BE2C (cell line): ENCODE measurements around the gene LRRTM3.

ENCODE experiments used
- DNase-seq: peaks from one replicate; pipeline ENCODE4 v3.0.0-alpha.2; 2020
- H3K27me3 ChIP-seq: fragments of 250-450 bp; sonication (Bioruptor Pico); 2 replicates; pipeline ENCODE4 v1.5.1; 2020; ENCODE audit warnings: mild to moderate bottlenecking
- H3K36me3 ChIP-seq: fragments of 250-450 bp; sonication (Bioruptor Pico); 2 replicates; pipeline ENCODE4 v1.5.1; 2020; ENCODE audit warnings: mild to moderate bottlenecking
- H3K4me1 ChIP-seq: fragments of 250-450 bp; sonication (Bioruptor Pico); 2 replicates; pipeline ENCODE4 v1.5.1; 2020
- H3K4me3 ChIP-seq: 2 replicates; pipeline ENCODE4 v1.5.1; 2011; ENCODE audit warnings: low read depth, low read length
- H3K9me3 ChIP-seq: fragments of 250-450 bp; sonication (Bioruptor Pico); 2 replicates; pipeline ENCODE4 v1.5.1; 2020
- TF ChIP-seq, protein P1 (sequence below): IDR thresholded peaks from 2 replicates; pipeline ENCODE4 v1.5.1; 2012; ENCODE audit warnings: mild to moderate bottlenecking, low read depth, low read length

LRRTM3 gene

DNA sequence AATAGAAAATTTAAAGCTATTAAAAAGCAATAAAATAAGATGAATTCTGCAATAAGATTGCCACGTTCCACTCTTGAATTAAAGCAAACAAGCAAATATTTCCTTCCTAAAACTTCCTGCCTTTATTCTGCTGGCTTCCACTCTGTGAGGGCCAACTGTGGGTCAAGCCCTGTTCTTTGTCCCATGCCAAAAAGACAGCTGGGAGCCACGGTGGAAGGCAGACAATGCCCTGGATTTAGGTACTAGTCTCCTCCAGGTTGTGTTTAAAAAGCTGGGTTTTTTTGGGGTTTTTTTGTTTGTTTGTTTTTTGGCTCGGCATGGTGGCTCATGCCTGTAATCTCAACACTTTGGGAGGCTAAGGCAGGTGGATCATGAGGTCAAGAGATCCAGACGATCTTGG is 39.1 kb downstream of the LRRTM3 start:
- H3K27me3 ChIP-seq, result no peaks in the 10 kb centered on the region
- no peak for DNase-seq
- TF ChIP-seq, protein P1, sequence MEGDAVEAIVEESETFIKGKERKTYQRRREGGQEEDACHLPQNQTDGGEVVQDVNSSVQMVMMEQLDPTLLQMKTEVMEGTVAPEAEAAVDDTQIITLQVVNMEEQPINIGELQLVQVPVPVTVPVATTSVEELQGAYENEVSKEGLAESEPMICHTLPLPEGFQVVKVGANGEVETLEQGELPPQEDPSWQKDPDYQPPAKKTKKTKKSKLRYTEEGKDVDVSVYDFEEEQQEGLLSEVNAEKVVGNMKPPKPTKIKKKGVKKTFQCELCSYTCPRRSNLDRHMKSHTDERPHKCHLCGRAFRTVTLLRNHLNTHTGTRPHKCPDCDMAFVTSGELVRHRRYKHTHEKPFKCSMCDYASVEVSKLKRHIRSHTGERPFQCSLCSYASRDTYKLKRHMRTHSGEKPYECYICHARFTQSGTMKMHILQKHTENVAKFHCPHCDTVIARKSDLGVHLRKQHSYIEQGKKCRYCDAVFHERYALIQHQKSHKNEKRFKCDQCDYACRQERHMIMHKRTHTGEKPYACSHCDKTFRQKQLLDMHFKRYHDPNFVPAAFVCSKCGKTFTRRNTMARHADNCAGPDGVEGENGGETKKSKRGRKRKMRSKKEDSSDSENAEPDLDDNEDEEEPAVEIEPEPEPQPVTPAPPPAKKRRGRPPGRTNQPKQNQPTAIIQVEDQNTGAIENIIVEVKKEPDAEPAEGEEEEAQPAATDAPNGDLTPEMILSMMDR, result no peak

DNA sequence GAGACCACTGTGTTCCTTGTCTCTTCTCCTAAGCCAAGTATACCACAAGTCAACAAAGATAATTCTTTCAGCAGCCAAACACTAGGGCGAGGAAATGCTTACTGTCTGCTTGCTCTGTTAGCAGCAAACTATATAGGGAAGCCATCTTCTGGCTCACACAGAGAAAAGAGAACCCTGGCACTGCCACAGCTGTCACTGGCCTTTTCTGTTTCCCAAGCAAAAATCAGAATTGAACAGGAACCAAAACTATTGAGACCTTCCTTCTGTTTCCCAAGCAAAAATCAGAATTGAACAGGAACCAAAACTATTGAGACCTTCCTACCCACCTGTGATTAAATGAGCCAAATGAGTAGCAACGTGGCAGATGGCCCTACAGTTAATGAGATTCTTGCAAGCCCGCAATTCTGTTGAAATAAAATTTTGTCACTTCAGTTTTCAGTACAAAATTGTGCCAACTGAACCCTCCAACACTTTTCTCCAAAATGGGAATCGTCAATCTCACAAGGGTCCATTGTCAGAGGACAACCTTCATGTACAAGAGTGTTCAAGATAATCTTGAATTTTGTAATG is 54.5 kb downstream of the LRRTM3 start:
- Histone ChIP-seq H3K27me3 (no peaks in the 10 kb centered on the region; the same call in 1 of the 2 replicates), H3K9me3 (no peaks in the 10 kb centered on the region)

More for the DNA sequence above, 39.1 kb downstream of the LRRTM3 start:
- no peaks in the 10 kb centered on the region for H3K36me3 ChIP-seq
- no peaks in the 10 kb centered on the region for H3K9me3 ChIP-seq
- no peaks in the 10 kb centered on the region for H3K4me1 ChIP-seq
- no peak overlapping the region for H3K4me3 ChIP-seq

DNA sequence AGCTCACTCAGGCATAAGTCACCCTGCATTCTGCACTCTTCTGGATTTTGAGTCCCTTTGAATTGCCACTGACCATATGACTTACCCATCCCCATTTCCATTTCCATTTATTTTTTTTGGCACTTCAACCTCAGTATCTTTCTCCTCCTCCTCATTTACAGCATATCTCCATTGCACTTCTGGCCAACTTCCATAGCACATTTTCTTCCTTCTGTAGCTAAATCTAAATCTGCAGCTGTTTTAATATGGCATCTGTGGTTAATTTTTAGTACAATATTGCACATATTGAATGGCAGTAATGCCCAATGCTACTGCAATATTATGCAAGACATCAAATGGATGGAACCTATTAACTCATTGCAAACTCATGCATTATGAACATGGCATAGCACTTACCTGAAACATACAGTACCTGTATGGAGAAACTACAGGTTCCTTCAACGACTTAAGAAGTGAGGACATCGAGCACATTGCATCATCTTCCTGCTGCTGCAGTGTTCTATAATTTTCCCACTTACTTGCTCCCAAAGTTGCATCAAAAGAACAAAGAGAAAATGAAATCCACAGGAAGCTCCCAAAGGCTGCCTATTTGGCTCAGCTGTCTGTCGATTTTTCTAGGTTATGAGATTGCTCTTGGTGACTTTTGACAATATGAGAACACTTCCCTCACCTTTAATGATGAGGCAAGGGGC is 55.7 kb downstream of the LRRTM3 start:
- no peaks in the 10 kb centered on the region; the same call in 1 of the 2 replicates for H3K27me3 ChIP-seq
- H3K4me3 ChIP-seq, result no peak overlapping the region
- H3K36me3 ChIP-seq, result no peaks in the 10 kb centered on the region
- no peak for DNase-seq
- H3K9me3 ChIP-seq, result no peaks in the 10 kb centered on the region
- no peaks in the 10 kb centered on the region for H3K4me1 ChIP-seq
- TF ChIP-seq, protein P1, result no peak

More for the DNA sequence above, 54.5 kb downstream of the LRRTM3 start:
- no peak overlapping the region for H3K4me3 ChIP-seq
- H3K4me1 ChIP-seq, result no peaks in the 10 kb centered on the region
- H3K36me3 ChIP-seq, result no peaks in the 10 kb centered on the region
- DNase-seq, result no peak
- TF ChIP-seq, protein P1, result no peak

DNA sequence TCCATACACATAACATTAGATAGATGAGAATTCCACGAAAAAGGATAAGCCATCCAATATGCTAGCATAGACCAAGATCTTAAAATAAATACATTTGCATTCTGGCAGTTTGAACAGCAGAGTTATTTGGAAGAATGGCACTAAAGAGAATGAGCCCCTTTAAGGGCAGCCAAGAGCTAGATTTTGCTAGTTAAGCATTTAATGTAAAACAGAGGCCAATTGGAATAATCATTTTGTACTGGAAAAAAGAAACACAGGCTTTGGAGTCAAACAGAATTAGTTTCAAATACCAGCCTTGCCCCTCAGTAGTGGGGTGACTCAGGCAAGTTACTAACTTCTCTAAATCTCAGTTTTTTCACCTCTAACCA is 56.2 kb downstream of the LRRTM3 start:
- DNase-seq, result no peak
- no peaks in the 10 kb centered on the region for H3K9me3 ChIP-seq
- no peaks in the 10 kb centered on the region; the same call in 1 of the 2 replicates for H3K27me3 ChIP-seq
- no peaks in the 10 kb centered on the region for H3K4me1 ChIP-seq
- no peaks in the 10 kb centered on the region for H3K36me3 ChIP-seq
- H3K4me3 ChIP-seq, result no peak overlapping the region
- TF ChIP-seq, protein P1, result no peak

DNA sequence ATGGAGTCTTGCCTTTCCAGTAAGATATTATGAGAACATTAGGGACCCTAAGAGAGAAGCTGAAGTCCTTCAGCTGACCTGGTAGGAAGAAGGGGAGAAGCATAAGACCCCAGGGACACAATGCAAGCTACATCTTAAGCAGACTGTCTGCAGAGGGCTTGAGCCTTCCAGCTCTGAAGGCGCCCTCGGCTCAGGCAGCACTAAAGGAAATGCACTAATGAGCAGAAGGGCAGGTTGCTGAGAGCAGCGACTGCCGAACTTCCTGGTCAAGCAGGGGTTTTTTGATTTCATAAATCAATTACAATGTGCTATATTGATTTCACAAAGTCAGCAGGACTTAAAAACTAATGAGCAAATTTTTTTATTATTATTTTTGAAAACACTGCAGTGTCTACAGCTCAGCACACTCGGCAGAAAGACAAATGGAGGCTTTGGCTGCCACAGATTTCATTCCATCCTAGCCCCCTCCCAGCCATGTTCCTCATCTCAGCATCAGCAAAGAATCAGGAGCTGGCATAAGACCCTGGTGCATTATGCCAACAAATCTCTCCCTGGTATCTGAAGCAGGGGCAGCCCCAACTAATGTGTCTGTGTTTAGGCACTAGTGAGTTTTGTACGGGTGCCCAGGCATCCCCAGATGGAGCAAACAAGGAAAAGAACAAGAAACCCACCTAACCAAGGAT is 57.1 kb downstream of the LRRTM3 start:
- Histone ChIP-seq H3K36me3 (no peaks in the 10 kb centered on the region), H3K4me3 (no peak overlapping the region), H3K27me3 (no peaks in the 10 kb centered on the region; the same call in 1 of the 2 replicates), H3K9me3 (no peaks in the 10 kb centered on the region), H3K4me1 (no peaks in the 10 kb centered on the region)
- TF ChIP-seq, protein P1, result no peak
- no peak for DNase-seq

GRCh38 chr10:66983475-66983818 is 57.6 kb downstream of the LRRTM3 start:
- H3K9me3 ChIP-seq, result no peaks in the 10 kb centered on the region
- H3K36me3 ChIP-seq, result no peaks in the 10 kb centered on the region
- no peak overlapping the region for H3K4me3 ChIP-seq
- H3K27me3 ChIP-seq, result no peaks in the 10 kb centered on the region; the same call in 1 of the 2 replicates
- no peak for DNase-seq
- TF ChIP-seq, protein P1, result no peak
- no peaks in the 10 kb centered on the region for H3K4me1 ChIP-seq
